ENCODE data around the gene DICER1.

DNA sequence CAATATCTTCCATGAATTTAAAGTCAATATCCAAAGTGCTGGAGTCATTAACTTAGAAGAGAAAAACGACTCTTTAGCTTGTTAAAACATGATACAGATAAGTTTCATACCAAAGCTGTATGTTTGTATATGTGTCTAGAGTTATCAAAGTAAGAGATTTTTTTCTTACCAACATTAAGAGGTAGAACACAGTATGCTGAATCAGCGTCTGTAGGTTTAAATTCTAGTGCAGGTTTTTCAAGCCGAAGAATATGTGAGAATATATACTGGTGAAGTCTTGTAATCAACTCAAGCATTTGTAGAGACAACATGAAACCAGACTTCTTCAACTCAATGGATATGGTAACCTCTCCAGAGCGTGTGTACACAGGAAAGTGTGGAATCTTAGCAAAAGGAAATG is 49.6 kb downstream of the DICER1 start:
- TF ChIP-seq BHLHE40 (IDR thresholded peaks at IDR 0.05; ENCODE audit: borderline replicate concordance), result no peak
- TF ChIP-seq L3MBTL2 (conservative IDR thresholded peaks at IDR 0.05), result no peak

Data from HEK293T (cell line).